ENCODE measurements around the gene FBXO10.

Gene FBXO10

GRCh38 chr9:37555786-37556185, 20.4 kb downstream of the FBXO10 start:
- in situ Hi-C loops (cut with MboI; ENCODE audit: low sequenced_read_pairs) = no loop called here

- in situ Hi-C loops (cut with MboI; ENCODE audit: low sequenced_read_pairs) = no loop called here
These were observed 21.9 kb downstream of the FBXO10 start for GRCh38 chr9:37554318-37554717.

GRCh38 chr9:37551888-37552287, 24.3 kb downstream of the FBXO10 start:
- in situ Hi-C loops (cut with MboI; ENCODE audit: low sequenced_read_pairs) = no loop called here

GRCh38 chr9:37551468-37551867, 24.7 kb downstream of the FBXO10 start:
- in situ Hi-C loops (cut with MboI; ENCODE audit: low sequenced_read_pairs) = no loop called here

- in situ Hi-C loops (cut with MboI; ENCODE audit: low sequenced_read_pairs) = no loop called here
These were observed 25.4 kb downstream of the FBXO10 start for GRCh38 chr9:37550781-37551180.

- in situ Hi-C loops (cut with MboI; ENCODE audit: low sequenced_read_pairs) = no loop called here
These were observed 26.7 kb downstream of the FBXO10 start for GRCh38 chr9:37549527-37549926.

- in situ Hi-C loops (cut with MboI; ENCODE audit: low sequenced_read_pairs) = no loop called here
These were observed 28.8 kb downstream of the FBXO10 start for GRCh38 chr9:37547328-37547878.

- in situ Hi-C loops (cut with MboI; ENCODE audit: low sequenced_read_pairs) = no loop called here
These were observed 32.7 kb downstream of the FBXO10 start for GRCh38 chr9:37543468-37543867.

- in situ Hi-C loops (cut with MboI; ENCODE audit: low sequenced_read_pairs) = no loop called here
These were observed 33.3 kb downstream of the FBXO10 start for GRCh38 chr9:37542895-37543294.

GRCh38 chr9:37542488-37542887, 33.7 kb downstream of the FBXO10 start:
- in situ Hi-C loops (cut with MboI; ENCODE audit: low sequenced_read_pairs) = no loop called here

GRCh38 chr9:37541465-37541864, 34.7 kb downstream of the FBXO10 start:
- in situ Hi-C loops (cut with MboI; ENCODE audit: low sequenced_read_pairs) = no loop called here

- in situ Hi-C loops (cut with MboI; ENCODE audit: low sequenced_read_pairs) = no loop called here
These were observed 35.5 kb downstream of the FBXO10 start for GRCh38 chr9:37540634-37541033.

GRCh38 chr9:37539634-37540033, 36.5 kb downstream of the FBXO10 start:
- in situ Hi-C loops (cut with MboI; ENCODE audit: low sequenced_read_pairs) = no loop called here

GRCh38 chr9:37538099-37538498, 38.1 kb downstream of the FBXO10 start:
- in situ Hi-C loops (cut with MboI; ENCODE audit: low sequenced_read_pairs) = no loop called here

GRCh38 chr9:37534901-37535300, 41.3 kb downstream of the FBXO10 start:
- in situ Hi-C loops (cut with MboI; ENCODE audit: low sequenced_read_pairs) = no loop called here

GRCh38 chr9:37534412-37534811, 41.8 kb downstream of the FBXO10 start:
- in situ Hi-C loops (cut with MboI; ENCODE audit: low sequenced_read_pairs) = no loop called here

- in situ Hi-C loops (cut with MboI; ENCODE audit: low sequenced_read_pairs) = no loop called here
These were observed 44.5 kb downstream of the FBXO10 start for GRCh38 chr9:37531699-37532098.

GRCh38 chr9:37528652-37529471, 47.3 kb downstream of the FBXO10 start:
- in situ Hi-C loops (cut with MboI; ENCODE audit: low sequenced_read_pairs) = no loop called here

GRCh38 chr9:37523916-37524315, 52.3 kb downstream of the FBXO10 start:
- in situ Hi-C loops (cut with MboI; ENCODE audit: low sequenced_read_pairs) = no loop called here

GRCh38 chr9:37522971-37523370, 53.2 kb downstream of the FBXO10 start:
- in situ Hi-C loops (cut with MboI; ENCODE audit: low sequenced_read_pairs) = no loop called here

- in situ Hi-C loops (cut with MboI; ENCODE audit: low sequenced_read_pairs) = no loop called here
These were observed 55.1 kb downstream of the FBXO10 start for GRCh38 chr9:37521111-37521510.

- in situ Hi-C loops (cut with MboI; ENCODE audit: low sequenced_read_pairs) = no loop called here
These were observed 55.5 kb downstream of the FBXO10 start for GRCh38 chr9:37520641-37521040.

- in situ Hi-C loops (cut with MboI; ENCODE audit: low sequenced_read_pairs) = no loop called here
These were observed 58.3 kb downstream of the FBXO10 start for GRCh38 chr9:37517923-37518322.
